Activated B cell treated with CpG ODN at 0.5 μM for 24 hours (primary cell): ENCODE measurements around the gene TTC4. TPM values are rescaled to one million over a fixed set of nuclear protein-coding genes. Genes with fewer than 3 reads are reported as not detected.

Source experiments
- ATAC-seq: fragments of 200-7000 bp; cut with Tn5 transposase; one replicate; pipeline ENCODE4 v1.10.0; 2021; ENCODE audit warnings: low read depth, mild to moderate bottlenecking, moderate library complexity
- CTCF ChIA-PET: fragments of 350-600 bp; sonication (Branson Sonifier 250); formaldehyde crosslinking; loops from one replicate; lab custom pipeline; 2021; ENCODE audit warnings: antibody characterized with exemption; lab: Charles Lee
- POLR2A ChIA-PET: fragments of 350-600 bp; sonication (Branson Sonifier 250); formaldehyde crosslinking; loops from one replicate; lab custom pipeline; 2021; ENCODE audit warnings: antibody characterized with exemption; lab: Charles Lee
- DNase-seq: peaks from one replicate; pipeline ENCODE4 v3.0.0; 2022
- H3K27ac Mint-ChIP-seq: one replicate; pipeline ENCODE4 v1.8.0; 2020; ENCODE audit warnings: mixed read lengths
- H3K27me3 Mint-ChIP-seq: one replicate; pipeline ENCODE4 v1.8.0; 2021; ENCODE audit warnings: mixed read lengths
- H3K36me3 Mint-ChIP-seq: one replicate; pipeline ENCODE4 v1.8.0; 2021; ENCODE audit warnings: low read depth, mixed read lengths
- H3K4me1 Mint-ChIP-seq: one replicate; pipeline ENCODE4 v1.8.0; 2021; ENCODE audit warnings: mixed read lengths
- H3K4me3 Mint-ChIP-seq: one replicate; pipeline ENCODE4 v1.8.0; 2020; ENCODE audit warnings: mild to moderate bottlenecking, mixed read lengths
- H3K9me3 Mint-ChIP-seq: one replicate; pipeline ENCODE4 v1.8.0; 2020; ENCODE audit warnings: mixed read lengths
- CTCF ChIP-seq: fragments of 200-600 bp; IDR thresholded peaks from one replicate; pipeline ENCODE4 v1.8.0; 2022; ENCODE audit warnings: antibody characterized with exemption, mild to moderate bottlenecking
- intact Hi-C: fragments of 100-400 bp; cut with micrococcal nuclease; formaldehyde crosslinking; loops from one replicate; pipeline ENCODE4 v1.15.1; 2024
- total RNA-seq: library from RNA; stranded (reverse); gene quantifications from 2 replicates; pipeline ENCODE4 v1.2.3, GENCODE V29; 2022

TTC4 gene
- total RNA-seq, 1 donor from 2014 or later: 30.8 TPM

- POLR2A ChIA-PET: no interaction called here
- no peak for ATAC-seq
- Mint-ChIP-seq H3K4me1 (no peaks in the 10 kb centered on the region), H3K27me3 (no peaks in the 10 kb centered on the region), H3K27ac (no peak overlapping the region), H3K4me3 (no peak overlapping the region), H3K9me3 (no peaks in the 10 kb centered on the region), H3K36me3 (peaks cover 35% of the 10 kb centered on the region)
- no peak for DNase-seq
- no peak for TF ChIP-seq CTCF
- CTCF ChIA-PET: no interaction called here
- intact Hi-C loops: no loop called here
Measured at GRCh38 chr1:54784066-54784465, 68.4 kb downstream of the TTC4 start.

DNA sequence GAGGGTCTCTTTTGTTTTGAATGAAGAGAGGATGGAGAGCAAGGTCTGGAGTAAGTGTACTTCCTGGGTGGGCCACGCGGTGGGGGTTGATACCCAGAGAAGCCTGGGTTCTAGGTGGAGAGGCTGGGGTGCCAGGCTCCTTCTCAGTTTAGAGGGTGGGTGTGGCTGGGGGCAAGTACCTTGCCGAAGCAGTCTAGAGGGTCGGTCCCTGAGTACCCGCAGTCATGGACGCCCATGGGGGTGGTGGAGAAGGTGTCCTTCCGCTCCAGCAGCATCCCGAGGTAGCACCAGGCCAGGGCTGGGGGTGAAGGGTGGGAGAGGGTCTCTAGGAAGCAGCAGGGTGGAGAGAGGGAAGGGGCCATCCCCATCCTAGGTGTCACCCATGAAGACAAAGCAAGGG is 71.1 kb downstream of the TTC4 start:
- Mint-ChIP-seq H3K36me3 (peaks cover 26% of the 10 kb centered on the region), H3K4me3 (no peak overlapping the region), H3K27ac (no peak overlapping the region), H3K4me1 (no peaks in the 10 kb centered on the region), H3K9me3 (no peaks in the 10 kb centered on the region), H3K27me3 (no peaks in the 10 kb centered on the region)
- intact Hi-C loops: no loop called here
- no peak for ATAC-seq
- ChIA-PET POLR2A (no interaction called here), CTCF (no interaction called here)
- no peak for TF ChIP-seq CTCF
- no peak for DNase-seq

GRCh38 chr1:54787604-54788003 is 71.9 kb downstream of the TTC4 start:
- H3K27me3 Mint-ChIP-seq: no peaks in the 10 kb centered on the region
- no peak overlapping the region for H3K4me3 Mint-ChIP-seq
- ChIA-PET POLR2A (no interaction called here), CTCF (no interaction called here)
- ATAC-seq: no peak
- H3K9me3 Mint-ChIP-seq: peaks cover 2% of the 10 kb centered on the region
- TF ChIP-seq CTCF: no peak
- intact Hi-C loops: no loop called here
- no peak overlapping the region for H3K27ac Mint-ChIP-seq
- no peak for DNase-seq
- H3K4me1 Mint-ChIP-seq: no peaks in the 10 kb centered on the region
- H3K36me3 Mint-ChIP-seq: peaks cover 28% of the 10 kb centered on the region

- no peak overlapping the region for H3K27ac Mint-ChIP-seq
- CTCF ChIA-PET: interaction anchor here (0.9 kb wide), 1 partner anchor 13 kb away, joined by 3 read pairs; no protein-coding TSS in a partner anchor
- no peaks in the 10 kb centered on the region for H3K27me3 Mint-ChIP-seq
- H3K4me1 Mint-ChIP-seq: no peaks in the 10 kb centered on the region
- TF ChIP-seq CTCF: no peak
- H3K36me3 Mint-ChIP-seq: peaks cover 23% of the 10 kb centered on the region
- POLR2A ChIA-PET: no interaction called here
- no peak overlapping the region for H3K4me3 Mint-ChIP-seq
- intact Hi-C loops: no loop called here
- ATAC-seq: no peak
- H3K9me3 Mint-ChIP-seq: peaks cover 2% of the 10 kb centered on the region
- DNase-seq: no peak
Measured at GRCh38 chr1:54788459-54788858, 72.8 kb downstream of the TTC4 start.

DNA sequence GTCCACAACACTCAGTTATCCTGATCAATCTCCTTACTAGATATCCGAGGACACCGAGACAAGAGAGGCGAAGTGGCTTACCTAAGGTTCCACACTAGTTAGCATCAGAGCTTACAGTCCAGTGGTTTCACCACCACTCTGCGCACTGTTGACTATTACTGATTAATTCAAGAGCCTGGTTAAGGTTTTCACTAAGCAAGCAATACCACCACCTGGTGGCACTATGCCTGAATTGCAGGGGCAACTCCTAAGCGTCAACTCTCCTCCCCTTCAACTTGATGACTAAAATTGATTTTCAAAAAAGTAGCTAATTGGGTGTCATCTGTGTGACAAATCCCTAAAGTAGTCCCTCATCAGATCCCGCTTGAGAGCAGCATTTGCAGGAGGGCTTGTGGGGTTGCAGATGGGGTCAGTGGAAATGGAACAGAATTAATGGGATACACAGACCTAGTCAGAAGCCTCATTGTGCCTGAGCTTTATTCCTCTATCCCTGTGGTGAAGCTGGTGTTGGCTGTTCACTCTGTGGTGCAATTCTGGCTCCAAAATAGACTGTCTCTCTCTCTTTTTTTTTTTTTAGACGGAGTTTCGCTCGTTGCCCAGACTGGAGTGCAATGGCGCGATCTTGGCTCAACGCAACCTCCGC is 76.3 kb downstream of the TTC4 start:
- H3K36me3 Mint-ChIP-seq: peaks cover 16% of the 10 kb centered on the region
- no peaks in the 10 kb centered on the region for H3K27me3 Mint-ChIP-seq
- CTCF ChIA-PET: interaction anchor here (1.5 kb wide), 1 partner anchor 9 kb away, joined by 5 read pairs; the partner anchor contains the start of gene TTC22
- no peak overlapping the region for H3K4me3 Mint-ChIP-seq
- peaks cover 2% of the 10 kb centered on the region for H3K9me3 Mint-ChIP-seq
- DNase-seq: no peak
- POLR2A ChIA-PET: no interaction called here
- intact Hi-C loops: no loop called here
- no peak for TF ChIP-seq CTCF
- no peak overlapping the region for H3K27ac Mint-ChIP-seq
- H3K4me1 Mint-ChIP-seq: no peaks in the 10 kb centered on the region
- ATAC-seq: no peak

Other genes with a start within 250 kb of the TTC4 start
- gene ACOT11, start 167.6 kb upstream of the TTC4 start, total RNA-seq: 0.10 and 0.16 TPM in 2 replicates
- gene FAM151A, start 92.3 kb upstream of the TTC4 start, total RNA-seq: not detected in 2 replicates
- gene MROH7, start 74.1 kb upstream of the TTC4 start, total RNA-seq: not detected in 2 replicates
- 4.3 and 4.8 TPM in 2 replicates for gene PARS2, start 48.7 kb downstream of the TTC4 start, total RNA-seq
- 4.9 and 6.0 TPM in 2 replicates for gene TTC22, start 85.5 kb downstream of the TTC4 start, total RNA-seq
- 49.0 and 55.0 TPM in 2 replicates for gene DHCR24, start 171.3 kb downstream of the TTC4 start, total RNA-seq